ENCODE data around the gene CASZ1.

DNA sequence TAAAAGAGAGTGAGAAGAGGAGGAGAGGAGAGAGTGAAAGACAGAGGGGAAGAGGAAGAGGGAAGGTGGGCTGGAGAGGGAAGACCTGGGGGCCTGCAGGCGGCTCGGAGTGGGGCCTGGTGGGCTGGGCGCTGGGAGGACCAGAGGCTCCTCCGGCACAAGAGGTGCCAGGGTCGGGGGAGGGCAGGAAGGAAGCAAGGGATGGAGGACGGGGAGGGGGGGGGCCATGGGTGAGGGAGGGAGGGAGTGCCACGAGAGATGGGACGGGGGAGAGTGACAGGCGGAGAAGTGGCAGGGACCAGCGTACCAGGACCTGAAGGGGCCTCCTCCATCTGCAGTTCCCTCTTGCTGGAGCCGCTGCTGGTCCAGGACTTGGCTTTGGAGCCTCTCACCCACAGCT lies 87.7 kb downstream of the CASZ1 start:
- no peak for TF ChIP-seq YY1 (IDR thresholded peaks at IDR 0.05; ENCODE audit: insufficient read depth, insufficient read length)
- no peak for TF ChIP-seq ZNF274 (IDR thresholded peaks at IDR 0.05; ENCODE audit: low read depth, low read length)
- TF ChIP-seq SUZ12 (IDR thresholded peaks at IDR 0.05; ENCODE audit: extremely low read depth, insufficient read depth, insufficient read length) = no peak
